A549 (cell line): Measurements from ENCODE around the gene ERP44.
A peak's percentile ranks its signal among the peaks of the same experiment; 100 is the strongest.

Experiments
- CEBPB ChIP-seq, 2 experiments: fragments of >200 bp in 1 of 2; sonication (Bioruptor Twin) in 1 of 2; formaldehyde crosslinking in 1 of 2; IDR thresholded peaks; 2 replicates each; pipeline ENCODE4 v1.6.1; 2012 to 2016
- CHD2 ChIP-seq: fragments of 150-350 bp; IDR thresholded peaks from 2 replicates; pipeline ENCODE4 v1.6.1; 2014; ENCODE audit warnings: low read length; ENCODE audit not compliant: partially characterized antibody
- CTCF ChIP-seq: fragments of >200 bp; sonication (Bioruptor Twin); formaldehyde crosslinking; IDR thresholded peaks from 3 replicates; pipeline ENCODE4 v1.5.1; 2016
- EP300 ChIP-seq, 2 experiments: fragments of >200 bp; sonication (Bioruptor Twin); formaldehyde crosslinking; IDR thresholded peaks; 2 replicates in 1 of 2; 3 replicates in 1 of 2; pipeline ENCODE4 v1.6.1; 2016 to 2017
- HOXA7 ChIP-seq: fragments of 250-450 bp; sonication (Bioruptor Pico); IDR thresholded peaks from 2 replicates; pipeline ENCODE4 v1.5.0; 2020; ENCODE audit warnings: mild to moderate bottlenecking, moderate library complexity
- JUNB ChIP-seq: fragments of >200 bp; sonication (Bioruptor Twin); formaldehyde crosslinking; IDR thresholded peaks from 2 replicates; pipeline ENCODE4 v1.6.1; 2016
- MAFK ChIP-seq: fragments of 450-650 bp; IDR thresholded peaks from 2 replicates; pipeline ENCODE4 v1.6.1; 2014; ENCODE audit not compliant: partially characterized antibody
- POLR2A ChIP-seq: IDR thresholded peaks from 2 replicates; pipeline ENCODE4 v1.6.1; 2012; ENCODE audit warnings: mild to moderate bottlenecking, low read length
- RAD21 ChIP-seq, 2 experiments: fragments of >200 bp in 1 of 2; sonication (Bioruptor Twin) in 1 of 2; formaldehyde crosslinking in 1 of 2; IDR thresholded peaks in 1 of 2; conservative IDR thresholded peaks in 1 of 2; 2 replicates in 1 of 2; 3 replicates in 1 of 2; pipeline ENCODE4 v1.6.1; 2012 to 2018; ENCODE audit warnings: inconsistent platforms in 1 of 2
- TF ChIP-seq, protein P1 (sequence below): IDR thresholded peaks from 2 replicates; pipeline ENCODE4 v1.6.1; 2012

DNA sequence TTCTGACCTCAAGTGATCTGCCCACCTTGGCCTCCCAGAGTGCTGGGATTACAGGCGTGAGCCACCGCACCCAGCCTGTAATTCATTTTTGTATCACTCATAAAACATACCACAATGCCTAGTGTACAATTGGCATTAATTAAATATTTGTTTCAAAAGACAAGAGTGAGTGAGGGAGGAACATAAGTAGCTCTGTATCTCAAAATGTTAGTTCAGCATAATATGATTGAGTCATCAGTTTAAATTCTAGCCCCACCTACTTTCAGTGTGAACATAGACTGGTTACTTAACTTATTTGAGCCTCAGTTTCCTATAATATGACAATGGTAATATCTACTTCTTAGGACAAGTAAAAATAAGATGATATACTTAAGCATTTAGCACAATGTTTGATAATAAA, 27.1 kb upstream of the ERP44 start:
- TF ChIP-seq CTCF (no peak), POLR2A (no peak), EP300 (IDR thresholded peaks at IDR 0.05) (no peak), CHD2 (no peak), HOXA7 (CRISPR knock-in tag) (no peak), CEBPB (IDR thresholded peaks at IDR 0.05) (no peak), RAD21 (conservative IDR thresholded peaks at IDR 0.05 in 1 of 2, IDR thresholded peaks at IDR 0.05 in 1 of 2) (no peak), MAFK (peak; percentile 53), JUNB (no peak)
- TF ChIP-seq, protein P1, sequence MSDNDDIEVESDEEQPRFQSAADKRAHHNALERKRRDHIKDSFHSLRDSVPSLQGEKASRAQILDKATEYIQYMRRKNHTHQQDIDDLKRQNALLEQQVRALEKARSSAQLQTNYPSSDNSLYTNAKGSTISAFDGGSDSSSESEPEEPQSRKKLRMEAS: no peak
